ENCODE data around the gene ITPK1. TPM values are rescaled to one million over a fixed set of nuclear protein-coding genes. Genes with fewer than 3 reads are reported as not detected.

ITPK1 gene
- total and polyA plus RNA-seq, 10 of the 15 experiments (the other 5 are each of a cell fraction or from before 2014, with no cell fraction given): 1.3 to 73.2 (median 27.0) TPM

DNA sequence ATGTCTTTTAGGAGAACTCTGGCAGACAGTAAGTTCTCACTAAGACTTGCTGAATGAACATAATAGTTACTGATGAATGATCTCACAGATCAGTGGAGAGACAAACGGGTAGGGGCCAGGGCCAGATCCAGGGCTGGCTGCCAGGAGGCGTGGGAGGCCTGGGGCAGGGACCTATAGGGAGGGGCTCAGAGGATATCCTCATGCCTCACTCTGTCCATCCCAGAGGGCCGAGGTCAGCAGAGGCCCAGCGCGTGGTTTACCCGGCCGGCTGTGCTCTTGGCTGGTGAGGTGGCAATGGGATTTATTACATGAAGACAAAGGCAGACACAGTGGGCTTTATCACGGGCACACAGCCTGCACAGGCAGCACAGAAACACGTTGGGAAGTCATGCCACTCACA lies 107.3 kb downstream of the ITPK1 start:
- in situ Hi-C loops (cut with MboI) (no loop called here), intact Hi-C loops (cut with micrococcal nuclease; ENCODE audit: unreplicated experiment) (no loop called here)
- H2AFZ ChIP-seq (ENCODE audit: control insufficient read depth, low read depth, low read length): no peak overlapping the region
- DNase-seq (ENCODE audit: low read depth, low spot score) (no peak), ATAC-seq (no peak), FAIRE-seq (no peak)
- WGBS (ENCODE audit: insufficient coverage, insufficient replicate concordance, low lambda C conversion rate, missing lambda C conversion rate): 90% methylated on average over 9 of the region's 9 CpGs
- H3K27ac ChIP-seq (ENCODE audit: control insufficient read depth, insufficient read depth): no peak overlapping the region
- H3K27me3 ChIP-seq (replicated peaks in 1 of 2; ENCODE audit: control insufficient read depth in 2 of 2, insufficient read depth in 2 of 2, low read length in 1 of 2): no peaks in the 10 kb centered on the region
- H3K4me1 ChIP-seq (ENCODE audit: control insufficient read depth, insufficient read depth, low read length): peaks cover 16% of the 10 kb centered on the region
- RAD21 ChIA-PET (ENCODE audit: unreplicated experiment): no interaction called here
- H3K79me2 ChIP-seq (ENCODE audit: control insufficient read depth, insufficient read depth, low read length): no peaks in the 10 kb centered on the region; the same call in 1 of the 2 replicates
- H3K9me3 ChIP-seq (replicated peaks; ENCODE audit: control insufficient read depth, insufficient read depth, low read length): no peaks in the 10 kb centered on the region
- SMC1A ChIA-PET (ENCODE audit: uncharacterized antibody, unreplicated experiment): no interaction called here
- H3K4me3 ChIP-seq: no peak overlapping the region
- H3K36me3 ChIP-seq (ENCODE audit: control insufficient read depth in 2 of 2, insufficient read depth in 2 of 2, low read length in 1 of 2): peaks cover 0 to 18% of the 10 kb centered on the region in 2 experiments; a peak in 3 of 4 replicates
- no peaks in the 10 kb centered on the region for H4K20me1 ChIP-seq (ENCODE audit: control insufficient read depth, insufficient read depth)
- CTCF ChIA-PET: no interaction called here
- no peak overlapping the region for H3K4me2 ChIP-seq (ENCODE audit: control insufficient read depth, insufficient read depth)
- BruUV-seq (replicated peaks): no TSS peak
- no peak overlapping the region for H3K9ac ChIP-seq (ENCODE audit: control insufficient read depth, insufficient read depth, low read length)
- TF ChIP-seq CREM (IDR thresholded peaks at IDR 0.05; ENCODE audit: low read depth) (no peak), MTA2 (IDR thresholded peaks at IDR 0.05; ENCODE audit: low read depth) (no peak), ETV6 (conservative IDR thresholded peaks at IDR 0.05 in 1 of 2, IDR thresholded peaks at IDR 0.05 in 1 of 2; ENCODE audit: borderline replicate concordance in 1 of 2, low read depth in 1 of 2) (no peak), SIN3A (IDR thresholded peaks at IDR 0.05; ENCODE audit: low read depth, low read length) (no peak), RBBP5 (conservative IDR thresholded peaks at IDR 0.05) (no peak), SREBF2 (IDR thresholded peaks at IDR 0.05; ENCODE audit: low read length) (no peak), POU2F2 (IDR thresholded peaks at IDR 0.05; ENCODE audit: borderline replicate concordance, low read depth, low read length) (no peak), BMI1 (IDR thresholded peaks at IDR 0.05; ENCODE audit: borderline replicate concordance) (no peak), ZNF622 (IDR thresholded peaks at IDR 0.05) (no peak), SRF (IDR thresholded peaks at IDR 0.05; ENCODE audit: low read depth in 2 of 2, low read length in 2 of 2) (no peak), ZNF24 (IDR thresholded peaks at IDR 0.05) (no peak), JUND (IDR thresholded peaks at IDR 0.05; ENCODE audit: low read depth, low read length) (no peak)
- TF ChIP-seq, protein P1, sequence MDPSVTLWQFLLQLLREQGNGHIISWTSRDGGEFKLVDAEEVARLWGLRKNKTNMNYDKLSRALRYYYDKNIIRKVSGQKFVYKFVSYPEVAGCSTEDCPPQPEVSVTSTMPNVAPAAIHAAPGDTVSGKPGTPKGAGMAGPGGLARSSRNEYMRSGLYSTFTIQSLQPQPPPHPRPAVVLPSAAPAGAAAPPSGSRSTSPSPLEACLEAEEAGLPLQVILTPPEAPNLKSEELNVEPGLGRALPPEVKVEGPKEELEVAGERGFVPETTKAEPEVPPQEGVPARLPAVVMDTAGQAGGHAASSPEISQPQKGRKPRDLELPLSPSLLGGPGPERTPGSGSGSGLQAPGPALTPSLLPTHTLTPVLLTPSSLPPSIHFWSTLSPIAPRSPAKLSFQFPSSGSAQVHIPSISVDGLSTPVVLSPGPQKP (IDR thresholded peaks at IDR 0.05; ENCODE audit: low read depth, low read length): no peak
- POLR2A ChIA-PET: no interaction called here

Measured in GM12878 (cell line).